GM10847 (cell line): ENCODE results near the gene ZNF526.

ENCODE experiments used
- POLR2A ChIP-seq: IDR thresholded peaks from 2 replicates; pipeline ENCODE4 v1.6.1; 2011; ENCODE audit not compliant: insufficient read length; ENCODE audit errors: extremely low read depth

Gene ZNF526

GRCh38 chr19:42206871-42207755 is 13.0 kb upstream of the ZNF526 start:
- no peak for TF ChIP-seq POLR2A

GRCh38 chr19:42207767-42208271 is 12.3 kb upstream of the ZNF526 start:
- TF ChIP-seq POLR2A, result no peak

- TF ChIP-seq POLR2A, result no peak
These were observed 11.5 kb upstream of the ZNF526 start for GRCh38 chr19:42208612-42209011.

GRCh38 chr19:42212886-42213285 is 7.2 kb upstream of the ZNF526 start:
- no peak for TF ChIP-seq POLR2A

GRCh38 chr19:42214810-42215485 is 5.2 kb upstream of the ZNF526 start:
- no peak for TF ChIP-seq POLR2A

GRCh38 chr19:42216653-42217519 is 3.2 kb upstream of the ZNF526 start:
- no peak for TF ChIP-seq POLR2A

GRCh38 chr19:42217520-42218437 is 2.3 kb upstream of the ZNF526 start, which contains the start of gene DEDD2:
Gene DEDD2 (minus strand): TSS chr19:42217677. CDS start chr19:42217007, 670 bp downstream.
- peak; percentile 65 for TF ChIP-seq POLR2A

- no peak for TF ChIP-seq POLR2A
These were observed 612 bp downstream of the ZNF526 start for GRCh38 chr19:42220751-42221097.

GRCh38 chr19:42224940-42225717 is 5.0 kb downstream of the ZNF526 start:
- TF ChIP-seq POLR2A, result no peak

GRCh38 chr19:42225718-42226292 is 5.7 kb downstream of the ZNF526 start:
- no peak for TF ChIP-seq POLR2A

GRCh38 chr19:42226886-42227285 is 6.8 kb downstream of the ZNF526 start:
- TF ChIP-seq POLR2A, result no peak

- TF ChIP-seq POLR2A, result no peak
These were observed 8.5 kb downstream of the ZNF526 start for GRCh38 chr19:42228641-42229040.

- TF ChIP-seq POLR2A, result no peak
These were observed 9.3 kb downstream of the ZNF526 start for GRCh38 chr19:42229301-42229854.
